GM13976 (cell line): ENCODE results near the gene TFCP2L1.

Experiments
- DNase-seq: peaks from one replicate; pipeline ENCODE4 v3.0.0; 2012; ENCODE audit warnings: low spot score
- CTCF ChIP-seq: IDR thresholded peaks from 2 replicates; pipeline ENCODE4 v1.5.1; 2012; ENCODE audit warnings: borderline replicate concordance, mild to moderate bottlenecking; ENCODE audit not compliant: insufficient read depth; ENCODE audit errors: extremely low read depth, missing control alignments, control extremely low read depth
- in situ Hi-C: fragments of 300-500 bp; cut with MboI; formaldehyde crosslinking; loops from one replicate; pipeline ENCODE4 v1.12.0; 2022; ENCODE audit warnings: low sequenced_read_pairs, mixed read lengths, inconsistent platforms; ENCODE audit not compliant: unreplicated experiment

Gene TFCP2L1

DNA sequence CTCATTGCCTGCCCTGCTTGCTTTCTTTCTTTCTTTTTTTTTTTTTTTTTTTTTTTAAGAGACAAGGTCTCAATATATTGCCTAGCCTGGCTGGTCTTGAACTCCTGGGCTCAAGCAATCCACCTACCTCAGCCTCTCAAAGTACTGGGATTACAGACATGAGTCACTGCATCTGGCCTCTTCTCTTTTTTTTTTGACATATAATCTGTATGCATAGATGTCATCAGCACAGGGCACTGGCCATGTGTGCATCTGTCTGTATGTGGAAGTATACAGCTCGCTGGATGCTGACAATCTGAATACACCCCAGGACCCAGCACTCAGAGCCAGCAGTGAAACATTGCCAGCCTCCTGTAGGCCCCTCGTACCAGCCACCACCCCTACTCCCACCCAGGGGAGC is 49.5 kb downstream of the TFCP2L1 start:
- no peak for DNase-seq
- in situ Hi-C loops = no loop called here
- TF ChIP-seq CTCF = no peak

DNA sequence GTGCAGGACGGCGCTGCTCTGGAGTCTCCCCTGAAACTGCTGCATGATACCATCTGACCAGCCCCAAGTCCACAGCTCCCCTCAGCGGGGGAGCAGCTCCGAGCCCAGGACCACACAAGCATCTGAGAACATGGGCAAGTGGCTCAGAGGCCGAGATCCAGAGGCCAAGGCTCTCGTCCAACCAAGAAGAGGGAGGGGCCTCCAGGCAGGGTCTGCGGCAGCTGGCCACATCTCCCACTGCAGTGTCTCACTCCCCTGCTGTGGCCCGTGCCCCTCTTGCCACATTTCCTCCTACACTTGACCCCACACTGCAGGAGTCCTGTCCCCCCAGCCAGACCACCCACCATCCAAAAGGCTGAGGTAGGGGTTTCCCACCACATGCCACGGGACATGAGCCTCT is 50.2 kb downstream of the TFCP2L1 start:
- no peak for DNase-seq
- in situ Hi-C loops = no loop called here
- no peak for TF ChIP-seq CTCF

- TF ChIP-seq CTCF = no peak
- no peak for DNase-seq
- in situ Hi-C loops = no loop called here
Observed at GRCh38 chr2:121234144-121234543, 50.9 kb downstream of the TFCP2L1 start.

- no peak for DNase-seq
- in situ Hi-C loops = no loop called here
- TF ChIP-seq CTCF = no peak
Observed at GRCh38 chr2:121233486-121234110, 51.4 kb downstream of the TFCP2L1 start.

- TF ChIP-seq CTCF = no peak
- in situ Hi-C loops = no loop called here
- DNase-seq = no peak
Observed at GRCh38 chr2:121232626-121233265, 52.3 kb downstream of the TFCP2L1 start.

DNA sequence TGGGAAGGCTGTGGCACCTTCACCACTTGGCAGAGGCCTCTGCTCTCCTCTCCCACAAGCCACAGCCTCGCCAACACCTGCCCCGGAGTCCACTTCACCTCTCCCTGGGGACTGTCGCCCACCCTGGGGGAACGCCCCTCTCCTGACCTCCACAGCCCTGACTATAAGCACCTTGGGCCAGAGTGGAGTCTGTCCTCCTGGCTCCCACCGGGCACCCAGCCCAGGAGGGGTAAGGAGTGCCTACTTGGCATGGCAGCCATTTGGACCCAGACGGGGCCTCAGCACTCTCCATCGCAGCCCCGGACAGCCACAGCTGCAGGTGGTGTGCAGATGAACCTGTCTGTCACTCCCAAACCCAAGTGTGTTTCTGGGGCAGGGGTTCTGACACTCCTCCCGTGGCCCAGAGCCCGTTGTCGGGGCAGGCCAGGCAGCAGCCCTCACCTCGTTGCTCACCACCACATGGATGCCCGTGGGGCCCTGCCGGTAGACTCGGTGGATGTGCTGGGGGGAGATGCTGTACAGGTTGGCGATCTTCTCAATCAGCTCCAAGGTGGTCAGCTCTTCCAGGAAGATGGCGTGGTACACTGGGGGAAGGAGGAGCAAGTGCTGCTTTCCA is 53.5 kb downstream of the TFCP2L1 start:
- in situ Hi-C loops = no loop called here
- no peak for DNase-seq
- TF ChIP-seq CTCF = no peak
